HG03135 (cell line): Measurements from ENCODE around the gene BCAS4.
"Not testable (repeated sequence)": the region's sequence is repeated elsewhere in the genome, so short reads cannot be mapped to it uniquely, and the experiment has no call there.

Source experiments
- ATAC-seq: cut with Tn5 transposase; IDR thresholded peaks from one replicate; pipeline ENCODE4 v1.9.1; 2021; ENCODE audit warnings: mild to moderate bottlenecking, moderate library complexity; ENCODE audit not compliant: unreplicated experiment

The BCAS4 gene

DNA sequence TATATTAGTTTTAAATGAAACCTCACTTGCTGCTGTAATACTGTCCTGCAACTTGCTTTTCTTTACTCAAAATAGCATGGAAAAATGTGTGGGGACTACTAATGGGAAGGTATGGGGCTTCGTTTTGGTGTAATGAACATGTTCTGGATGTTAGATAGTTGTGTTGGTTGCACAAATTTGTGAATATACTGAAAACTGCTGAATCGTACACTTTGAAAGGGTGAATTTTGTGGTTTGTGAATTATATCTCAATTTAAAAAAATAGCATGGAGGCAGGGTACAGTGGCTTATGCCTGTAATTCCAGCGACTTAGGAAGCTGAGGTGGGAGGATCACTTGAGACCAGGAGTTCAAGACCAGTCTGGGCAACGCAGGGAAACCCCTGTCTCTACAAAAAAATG lies 2.3 kb downstream of the BCAS4 start:
- no peak for ATAC-seq

DNA sequence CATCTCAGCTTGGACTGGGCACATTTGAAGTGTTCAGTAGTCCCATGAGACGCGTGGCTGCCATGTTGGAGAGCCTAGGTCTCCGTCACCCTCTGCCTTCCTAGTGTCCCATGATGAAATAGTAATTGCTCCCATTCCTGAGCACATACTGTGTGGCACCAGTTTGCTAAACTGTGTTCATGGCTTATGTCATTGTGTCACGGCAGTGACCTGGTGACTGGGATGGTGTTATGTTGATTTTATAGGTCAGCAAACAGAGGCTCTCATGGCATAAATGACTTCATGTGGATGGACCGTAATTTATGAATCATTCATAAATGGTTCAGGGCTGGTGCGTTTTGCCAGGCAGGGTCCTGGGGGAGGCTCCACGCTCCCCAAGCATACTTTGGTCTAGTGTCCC lies 3.8 kb downstream of the BCAS4 start:
- no peak for ATAC-seq

DNA sequence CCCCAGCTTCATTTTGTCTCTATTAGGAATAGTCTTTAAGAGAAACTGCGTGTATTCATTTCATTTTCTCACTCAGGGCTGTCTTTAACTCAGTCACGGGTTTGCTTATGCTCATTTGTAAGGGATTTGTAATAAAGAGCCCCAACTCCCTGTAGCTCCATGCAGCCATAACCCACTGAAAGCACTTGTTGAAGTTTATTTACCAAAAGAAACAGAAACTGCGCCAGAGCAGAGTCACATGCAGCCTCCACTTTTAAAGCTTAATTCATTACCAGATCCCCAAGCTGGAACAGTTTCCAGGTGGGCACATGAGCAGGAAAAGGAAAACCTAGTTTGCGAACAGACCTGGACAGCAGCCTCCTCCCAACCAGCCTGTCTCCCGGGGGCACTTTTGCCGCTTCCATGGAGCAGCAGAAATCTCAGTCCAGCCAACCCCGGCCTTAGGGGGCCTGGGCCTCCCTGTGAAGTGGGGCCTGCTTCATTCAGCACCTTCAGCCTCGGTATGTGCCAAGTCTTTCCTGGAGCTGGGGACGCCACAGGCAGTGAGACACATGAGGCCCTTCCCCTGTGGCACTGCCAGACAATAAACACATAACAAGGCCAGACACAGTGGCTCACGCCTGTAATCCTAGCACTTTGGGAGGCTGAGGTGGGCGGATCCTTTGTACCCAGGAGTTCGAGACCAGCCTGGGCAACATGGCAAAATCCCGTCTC lies 4.5 kb downstream of the BCAS4 start:
- ATAC-seq, result no peak

DNA sequence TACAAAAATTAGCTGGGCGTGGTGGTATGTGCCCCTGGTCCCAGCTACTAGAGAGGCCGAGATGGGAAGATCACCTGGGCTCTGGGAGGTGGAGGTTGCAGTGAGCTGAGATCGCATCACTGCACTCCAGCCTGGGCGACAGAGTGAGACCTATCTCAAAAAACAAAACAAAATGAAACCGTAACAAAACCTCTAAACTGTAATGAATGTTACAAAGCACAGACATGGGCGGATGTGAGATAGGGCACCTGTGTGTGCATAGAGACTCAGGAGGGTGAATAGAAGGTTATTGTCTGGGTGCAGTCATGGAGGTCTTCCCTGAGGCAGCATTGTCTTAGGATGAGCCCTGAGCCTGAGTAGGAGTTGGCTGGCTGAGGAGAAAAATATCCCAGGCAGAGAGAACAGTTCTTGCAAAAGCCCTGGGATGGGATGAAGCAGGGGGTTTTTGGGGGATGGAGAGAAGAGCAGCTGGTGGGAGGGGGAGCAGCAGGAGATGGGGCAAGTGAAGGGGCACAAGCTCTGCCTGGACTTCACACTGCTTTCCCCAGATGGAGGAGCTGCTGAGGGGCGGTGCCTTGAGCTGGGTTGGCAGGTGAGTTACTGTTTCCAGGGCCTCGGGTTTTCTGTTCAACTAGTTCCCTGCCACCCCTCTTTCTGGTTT lies 5.2 kb downstream of the BCAS4 start:
- ATAC-seq, result no peak

DNA sequence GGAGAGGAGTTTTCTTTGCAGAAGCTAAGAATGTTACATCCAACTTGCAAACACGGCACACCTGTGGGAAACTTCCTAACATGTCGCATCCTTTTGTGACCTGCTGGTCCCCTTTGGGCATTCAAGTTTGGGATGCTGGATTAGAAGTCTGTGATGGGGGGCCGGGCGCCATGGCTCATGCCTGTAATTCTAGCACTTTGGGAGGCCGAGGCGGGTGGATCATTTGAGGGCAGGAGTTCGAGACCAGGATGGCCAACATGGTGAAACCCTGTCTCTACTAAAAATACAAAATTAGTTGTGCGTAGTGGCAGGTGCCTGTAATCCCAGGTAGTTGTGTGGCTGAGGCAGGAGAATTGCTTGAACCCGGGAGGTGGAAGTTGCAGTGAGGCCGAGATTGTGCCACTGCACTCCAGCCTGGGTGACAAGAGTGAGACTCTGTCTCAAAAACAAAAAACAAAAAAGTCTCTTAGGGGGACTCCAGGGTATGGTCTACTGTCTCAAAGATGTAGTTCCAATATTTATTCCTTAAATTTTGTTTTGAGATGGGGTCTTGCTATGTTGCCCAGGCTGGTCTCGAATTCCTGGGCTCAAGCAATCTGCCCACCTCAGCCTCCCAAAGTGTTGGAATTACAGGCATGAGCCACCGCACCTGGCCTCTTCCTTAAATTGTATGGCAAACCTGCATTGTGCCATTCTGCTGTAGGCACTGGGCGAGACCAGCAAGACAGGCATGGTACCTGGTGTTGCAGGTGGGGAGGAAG lies 6.3 kb downstream of the BCAS4 start:
- ATAC-seq, result not testable (repeated sequence)

DNA sequence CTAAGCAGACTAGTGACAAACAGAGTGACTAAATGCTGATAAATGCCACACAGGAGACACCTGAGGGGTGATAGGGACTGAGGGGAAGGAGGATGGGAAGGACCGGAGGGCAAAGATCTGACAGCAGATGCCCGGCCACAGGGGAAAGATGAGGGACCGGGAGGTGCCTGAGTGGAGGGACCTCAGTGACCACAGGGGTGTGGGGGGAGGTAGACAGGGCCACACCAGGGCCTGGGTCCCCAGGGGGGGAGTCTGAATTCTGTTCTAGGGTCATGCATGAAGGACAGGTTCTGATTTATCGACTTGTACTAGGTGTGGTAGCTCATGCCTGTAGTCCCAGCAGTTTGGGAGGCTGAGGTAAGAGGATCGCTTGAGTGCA lies 6.9 kb downstream of the BCAS4 start:
- ATAC-seq, result no peak

DNA sequence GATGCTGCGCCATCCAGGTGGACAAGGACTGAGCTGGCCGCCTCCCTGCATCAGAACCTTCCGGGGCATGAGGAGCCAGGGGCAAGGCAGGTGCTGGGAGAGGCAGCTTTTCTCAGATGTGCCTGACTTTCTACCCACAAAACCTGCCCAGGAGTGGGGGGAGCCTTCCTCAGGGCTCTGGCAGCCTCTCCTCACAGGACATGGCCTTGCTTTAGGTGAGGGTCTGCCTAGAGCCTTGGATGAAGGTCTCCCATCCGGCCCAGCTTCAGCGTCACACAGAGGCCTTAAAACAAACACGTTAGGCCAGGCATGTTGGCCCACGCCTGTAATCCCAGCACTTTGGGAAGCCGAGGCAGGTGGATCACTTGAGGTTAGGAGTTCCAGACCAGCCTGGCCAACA lies 7.4 kb downstream of the BCAS4 start:
- no peak for ATAC-seq

DNA sequence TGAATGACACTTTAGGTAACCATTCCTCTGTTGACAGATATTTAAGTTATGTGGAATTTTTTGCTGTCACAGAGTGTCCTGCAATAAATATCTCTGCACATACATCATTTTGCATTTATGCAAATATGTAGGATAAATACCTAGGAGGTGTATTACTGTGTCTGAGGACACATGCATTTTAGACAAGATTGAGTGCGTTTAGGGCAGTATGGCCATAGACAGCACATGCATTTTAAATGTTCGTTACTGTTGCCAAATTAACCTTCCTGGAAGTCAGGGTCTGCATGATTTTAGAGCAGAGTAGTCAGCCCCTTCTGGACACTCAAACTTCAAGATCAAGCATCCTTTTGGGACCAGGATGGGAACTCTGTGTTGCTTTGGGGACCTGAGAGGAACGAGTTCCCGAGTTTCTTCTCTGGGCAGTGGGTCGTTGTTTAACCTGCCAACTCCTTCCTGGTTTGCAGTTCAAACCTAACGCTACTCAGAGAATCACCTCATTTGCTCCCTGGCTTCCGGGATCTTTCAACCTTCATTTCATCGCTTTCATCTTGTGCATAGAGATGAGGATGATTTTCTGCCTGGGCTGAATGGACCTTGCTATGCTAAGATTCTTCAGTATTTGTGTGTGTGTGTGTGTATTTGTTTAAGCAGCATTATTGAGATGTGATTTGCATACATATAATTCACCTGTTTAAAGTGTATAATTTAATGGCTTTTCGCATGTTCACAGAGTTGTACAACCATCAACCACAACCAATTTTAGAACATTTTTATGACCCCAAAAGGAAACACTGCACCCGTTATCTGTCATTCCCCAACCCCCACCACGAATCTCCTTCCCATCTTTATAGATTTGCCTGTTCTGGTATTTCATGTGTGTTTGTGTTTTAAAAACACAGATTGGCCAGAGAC lies 9.8 kb downstream of the BCAS4 start:
- no peak for ATAC-seq

DNA sequence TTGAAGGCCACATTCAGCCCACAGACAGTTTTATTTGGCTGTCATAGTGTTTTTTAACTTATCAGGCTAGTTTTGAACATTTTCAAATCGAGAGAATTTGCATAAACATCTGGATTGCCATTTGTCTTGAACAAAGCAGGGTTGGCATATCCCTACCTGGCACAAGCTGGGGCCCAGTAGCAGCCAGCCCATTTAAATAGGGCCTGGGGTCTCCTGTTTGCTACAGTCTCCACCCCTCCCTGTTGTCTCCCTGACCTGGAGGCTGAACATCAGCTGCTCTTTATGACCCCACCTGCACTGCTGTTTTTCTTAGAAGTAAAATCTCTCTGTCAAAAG lies 10.5 kb downstream of the BCAS4 start:
- ATAC-seq, result no peak

DNA sequence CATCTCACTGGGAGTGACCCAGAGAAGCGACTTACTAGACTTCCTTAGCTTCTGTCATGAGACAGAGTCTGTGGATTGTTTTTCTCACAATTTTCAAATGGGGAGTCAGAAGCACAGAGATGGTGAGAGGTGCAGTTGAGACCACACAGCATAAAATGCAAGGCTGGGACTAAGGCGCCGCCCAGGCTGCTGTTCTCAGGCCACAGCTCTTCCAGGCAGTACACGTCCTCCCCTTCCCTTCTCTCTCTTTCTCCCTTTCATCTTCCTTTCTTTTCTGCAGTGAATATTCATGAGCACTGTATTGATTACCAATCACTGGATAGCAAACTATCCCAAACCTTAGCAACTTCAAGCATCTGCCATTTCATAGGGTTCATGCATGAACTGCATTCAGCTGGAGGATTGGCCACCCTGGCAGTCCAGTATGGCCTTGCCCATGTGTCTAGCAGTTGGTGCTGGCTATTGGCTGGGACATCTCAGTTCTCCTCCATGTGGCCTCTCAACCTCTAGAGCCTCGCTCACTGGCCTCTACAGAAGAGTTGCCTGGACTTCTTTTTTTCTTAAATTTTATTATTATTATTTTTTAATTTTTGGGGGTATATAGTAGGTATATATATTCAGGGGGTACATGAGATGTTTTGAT lies 11.4 kb downstream of the BCAS4 start:
- no peak for ATAC-seq

DNA sequence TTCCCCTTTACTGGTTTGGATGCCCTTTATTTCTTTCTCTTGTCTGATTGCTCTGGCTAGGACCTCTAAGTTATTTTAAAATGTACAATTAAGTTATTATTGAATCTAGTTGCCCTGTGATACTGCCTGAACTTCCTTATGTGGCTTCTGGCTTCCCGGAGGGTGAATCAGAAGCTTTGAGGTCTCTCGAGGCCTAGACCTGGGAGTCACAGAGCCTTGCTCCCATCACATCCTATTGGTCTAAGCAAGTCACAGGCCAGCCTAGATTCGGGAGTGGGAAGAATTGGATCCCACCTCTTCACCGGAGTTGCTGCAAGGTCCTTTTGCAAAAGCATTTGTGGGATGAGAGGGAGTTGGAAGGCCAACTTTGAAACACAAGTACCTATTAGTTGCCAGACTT lies 15.2 kb downstream of the BCAS4 start:
- no peak for ATAC-seq

DNA sequence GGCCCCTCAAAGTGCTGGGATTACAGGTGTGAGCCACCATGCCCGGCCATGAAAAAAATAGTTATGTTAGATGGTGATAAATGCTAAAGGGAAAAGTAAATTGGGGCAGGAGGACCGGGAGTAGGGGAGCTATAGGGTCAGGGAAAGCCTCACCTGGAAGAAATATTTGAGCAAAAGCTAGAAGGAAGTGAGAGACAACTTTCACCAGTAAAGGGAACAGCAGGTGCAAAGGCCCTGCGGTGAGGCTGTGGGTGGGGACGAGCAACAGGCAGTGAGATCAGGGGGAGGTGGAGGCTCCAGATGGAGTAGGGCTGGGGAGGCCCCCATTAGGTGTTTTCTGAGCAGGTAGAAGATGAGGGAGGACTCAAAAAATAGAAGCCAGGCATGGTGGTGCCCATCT lies 16.0 kb downstream of the BCAS4 start:
- no peak for ATAC-seq

DNA sequence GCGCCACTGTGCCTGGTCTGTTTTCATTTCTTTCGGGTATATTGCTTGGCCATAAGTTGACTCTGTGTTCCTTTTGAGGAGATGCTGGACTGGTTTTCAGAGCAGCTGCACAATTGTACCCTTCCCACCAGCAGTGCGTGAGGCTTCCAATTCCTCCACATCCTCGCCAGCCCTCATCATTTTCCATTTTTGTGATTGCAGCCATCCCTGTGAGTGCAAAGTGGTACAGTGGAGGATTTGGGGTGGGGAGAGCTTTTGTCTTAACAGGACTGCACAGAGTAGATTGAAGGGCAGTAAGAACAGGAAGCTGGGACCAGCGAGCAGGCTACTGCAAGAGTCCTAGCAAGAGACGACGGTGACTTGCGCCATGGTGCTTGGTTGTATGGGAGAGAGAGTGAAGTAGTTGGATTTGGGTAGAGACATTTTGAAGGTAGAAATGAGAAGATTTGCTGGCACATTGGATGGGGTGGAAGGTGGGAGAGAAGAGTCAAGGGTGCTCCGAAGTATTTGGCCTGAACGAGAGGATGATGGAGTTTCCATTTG lies 18.3 kb downstream of the BCAS4 start:
- no peak for ATAC-seq

DNA sequence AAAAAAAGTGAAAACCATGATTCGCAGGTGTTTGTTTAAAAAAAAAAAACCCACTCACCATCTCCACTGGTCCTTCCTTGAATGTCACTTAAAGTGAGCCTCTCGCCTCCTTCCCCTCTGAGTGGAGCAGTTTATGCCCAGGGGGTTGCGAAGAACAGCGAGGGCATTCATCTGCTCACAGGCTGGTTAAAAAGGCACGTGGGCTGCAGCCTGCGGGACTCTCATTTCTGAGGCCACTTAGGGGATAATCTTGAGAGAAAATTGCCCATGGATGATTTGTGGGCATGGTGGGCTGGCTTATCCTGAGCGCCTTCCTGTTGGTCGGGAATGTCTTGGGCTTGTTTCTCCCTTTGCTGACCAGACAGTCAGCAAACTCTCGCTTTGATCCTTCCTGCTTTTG lies 18.9 kb downstream of the BCAS4 start:
- ATAC-seq, result no peak

DNA sequence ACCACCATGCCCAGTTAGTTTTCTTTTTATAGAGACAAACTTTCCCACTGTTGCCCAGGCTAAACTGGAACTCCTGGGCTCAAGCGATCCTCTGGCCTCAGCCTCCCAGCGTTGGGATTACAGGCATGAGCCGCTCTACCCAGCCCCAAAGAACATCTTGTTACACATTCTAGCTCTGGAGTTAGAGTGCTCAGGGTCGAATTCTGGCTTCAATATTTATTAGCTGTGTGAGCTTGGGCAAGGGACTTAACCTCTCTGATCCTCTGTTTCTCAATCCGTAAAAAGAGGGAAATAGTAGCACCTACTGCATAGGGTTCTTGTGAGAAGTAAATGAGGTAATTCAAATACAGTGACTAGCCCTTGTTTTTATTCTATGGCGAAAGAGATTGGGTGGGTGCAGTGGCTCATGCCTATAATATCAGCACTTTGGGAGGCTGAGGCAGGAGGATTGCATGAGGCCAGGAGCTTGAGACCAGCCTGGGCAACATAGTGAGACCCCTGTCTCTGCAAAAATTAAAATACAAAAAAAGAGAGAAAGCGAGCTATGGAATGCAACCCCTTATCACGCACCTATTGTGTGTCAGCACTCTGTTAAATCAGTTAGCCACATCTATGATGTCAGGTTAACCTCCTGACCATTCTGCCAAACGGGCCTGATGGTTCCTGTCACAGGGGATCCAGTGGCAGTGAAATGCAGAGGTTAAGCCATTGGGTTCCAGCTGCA lies 19.7 kb downstream of the BCAS4 start:
- no peak for ATAC-seq

DNA sequence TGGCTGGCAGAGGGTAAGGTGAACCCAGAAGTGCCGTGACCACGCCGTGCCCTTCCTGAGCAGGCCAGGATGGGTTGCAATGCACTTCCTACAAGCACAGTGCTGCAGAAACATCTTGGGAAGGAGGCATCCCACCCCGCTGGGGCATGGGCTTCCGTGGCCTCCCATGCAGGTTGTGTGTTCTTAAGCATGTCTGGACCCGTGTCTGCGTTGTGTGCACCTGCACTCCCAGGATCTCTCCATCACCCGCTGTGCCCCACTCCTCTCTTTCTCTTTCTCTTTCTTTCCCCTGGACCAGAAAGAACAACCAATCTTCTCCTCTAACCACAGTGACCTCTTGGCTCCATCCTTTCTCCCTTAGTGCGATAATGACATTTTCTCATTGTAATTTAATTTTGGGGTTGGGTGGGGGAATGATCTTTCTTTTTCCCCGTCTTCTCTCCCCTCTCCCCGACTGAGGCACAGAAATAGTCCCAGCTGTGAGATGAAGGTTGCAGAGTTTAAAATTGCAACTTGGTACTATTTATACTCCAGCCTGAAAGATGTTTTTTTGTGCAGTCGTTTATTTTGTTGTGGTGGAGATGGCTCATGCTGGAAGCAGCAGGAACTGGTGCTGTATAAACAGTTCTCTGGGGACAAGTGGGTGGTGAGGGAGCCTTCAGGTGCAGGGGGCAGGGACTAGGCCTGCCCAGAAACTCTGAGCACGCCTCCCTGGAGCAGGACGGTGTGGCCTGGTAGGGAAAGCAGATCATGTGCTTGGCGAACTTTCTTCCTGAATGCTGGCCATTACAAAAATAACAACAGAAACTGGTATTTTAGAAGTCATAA lies 20.5 kb downstream of the BCAS4 start:
- ATAC-seq, result no peak

DNA sequence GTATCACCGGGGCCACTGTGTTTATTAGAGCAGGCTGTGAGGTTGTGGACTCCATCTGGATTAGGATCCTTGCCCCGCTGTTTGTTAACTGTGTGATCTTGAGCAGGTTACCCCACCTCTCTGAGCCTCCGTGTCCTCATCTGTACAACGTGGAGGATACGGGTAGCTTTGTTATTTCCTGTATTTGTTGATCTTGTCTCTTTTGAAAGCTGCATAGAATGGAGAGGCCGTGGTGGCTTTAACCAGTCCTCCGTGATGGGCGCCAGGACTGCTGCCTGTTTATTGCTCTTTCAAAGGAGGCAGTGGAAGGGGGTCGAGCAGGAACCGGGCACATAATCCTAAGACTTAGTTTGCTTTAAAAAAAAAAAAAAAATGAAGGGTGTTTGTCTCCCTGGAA lies 22.9 kb downstream of the BCAS4 start:
- no peak for ATAC-seq

DNA sequence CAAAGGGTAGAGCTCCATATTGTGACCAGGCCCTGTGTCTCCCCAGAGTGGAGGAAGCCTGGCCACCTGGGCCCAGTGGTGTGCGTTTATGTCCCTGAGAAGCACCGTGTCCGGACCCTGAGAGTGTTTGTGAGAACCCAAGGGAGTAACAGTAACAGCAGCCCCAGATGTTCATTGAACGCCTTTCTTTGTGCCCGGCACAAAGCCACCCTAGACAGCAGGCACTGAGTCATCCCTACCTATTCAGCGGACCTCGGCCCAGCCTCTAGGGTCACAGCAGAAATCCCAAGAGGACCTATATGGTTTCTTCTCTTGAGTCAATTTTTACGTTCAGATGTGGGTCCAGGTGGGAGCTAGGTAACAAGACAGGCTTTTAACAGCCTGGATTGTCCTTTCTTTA lies 24.5 kb downstream of the BCAS4 start:
- peak; percentile 30 for ATAC-seq
